Adrenal gland (tissue), 5 donors: ENCODE data around the gene KLK11.

Experiments used
- POLR2A ChIP-seq, 2 donors: fragments of 450-650 bp; IDR thresholded peaks; one replicate each; pipeline ENCODE4 v1.6.1; 2017; ENCODE audit warnings: antibody characterized with exemption in 2 of 2, mild to moderate bottlenecking in 2 of 2, moderate library complexity in 1 of 2
- TF ChIP-seq, protein P1 (sequence below), 6 experiments: fragments of 450-650 bp in 4 of 6; fragments of 200-600 bp in 2 of 6; sonication (generic) in 1 of 6; IDR thresholded peaks; 1 replicate in 5 of 6; 2 replicates in 1 of 6; pipeline versions ENCODE4 v1.5.1 to v1.8.0; 2016 to 2021; ENCODE audit warnings: antibody characterized with exemption in 6 of 6, mild to moderate bottlenecking in 2 of 6, moderate library complexity in 1 of 6
- donor health status: DM: no; HTN: no; CAD: no.

DNA sequence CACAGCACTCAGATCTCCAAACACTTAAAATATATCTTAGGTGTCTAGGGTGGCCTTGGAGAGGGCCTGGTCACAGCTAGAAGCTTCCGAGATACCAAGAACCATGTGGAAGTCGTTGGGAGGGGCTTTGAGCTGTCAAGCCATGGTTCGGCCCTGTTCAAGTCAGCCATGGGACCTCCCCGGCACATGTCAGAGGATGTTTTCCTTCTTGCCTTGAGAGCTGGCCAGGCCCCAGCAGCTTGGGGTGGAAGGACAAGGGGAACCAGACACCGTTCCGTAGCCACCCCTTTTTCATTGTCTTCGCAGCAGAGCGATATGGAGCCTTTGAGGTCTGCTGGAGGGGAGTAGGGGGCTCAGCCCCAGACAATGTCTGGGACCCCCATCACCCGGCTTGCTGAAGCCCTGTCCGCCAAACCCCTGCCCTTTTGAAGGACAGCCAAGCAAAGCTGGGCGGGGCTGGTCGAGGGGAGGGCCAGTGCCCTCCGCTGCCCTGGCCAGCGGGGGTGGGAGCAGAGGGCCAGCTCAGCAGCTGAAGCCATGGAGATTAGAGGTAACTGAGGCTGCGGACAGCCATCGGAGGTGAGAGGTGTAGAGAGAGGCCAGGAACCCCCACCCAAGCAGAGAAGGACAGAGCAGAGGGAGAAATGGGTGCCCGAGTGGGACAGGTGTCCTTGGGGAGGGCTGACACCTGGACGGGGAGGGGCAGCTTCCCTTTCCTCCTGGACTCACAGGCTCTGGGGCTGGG is 435 bp downstream of the KLK11 start:
- TF ChIP-seq, protein P1, sequence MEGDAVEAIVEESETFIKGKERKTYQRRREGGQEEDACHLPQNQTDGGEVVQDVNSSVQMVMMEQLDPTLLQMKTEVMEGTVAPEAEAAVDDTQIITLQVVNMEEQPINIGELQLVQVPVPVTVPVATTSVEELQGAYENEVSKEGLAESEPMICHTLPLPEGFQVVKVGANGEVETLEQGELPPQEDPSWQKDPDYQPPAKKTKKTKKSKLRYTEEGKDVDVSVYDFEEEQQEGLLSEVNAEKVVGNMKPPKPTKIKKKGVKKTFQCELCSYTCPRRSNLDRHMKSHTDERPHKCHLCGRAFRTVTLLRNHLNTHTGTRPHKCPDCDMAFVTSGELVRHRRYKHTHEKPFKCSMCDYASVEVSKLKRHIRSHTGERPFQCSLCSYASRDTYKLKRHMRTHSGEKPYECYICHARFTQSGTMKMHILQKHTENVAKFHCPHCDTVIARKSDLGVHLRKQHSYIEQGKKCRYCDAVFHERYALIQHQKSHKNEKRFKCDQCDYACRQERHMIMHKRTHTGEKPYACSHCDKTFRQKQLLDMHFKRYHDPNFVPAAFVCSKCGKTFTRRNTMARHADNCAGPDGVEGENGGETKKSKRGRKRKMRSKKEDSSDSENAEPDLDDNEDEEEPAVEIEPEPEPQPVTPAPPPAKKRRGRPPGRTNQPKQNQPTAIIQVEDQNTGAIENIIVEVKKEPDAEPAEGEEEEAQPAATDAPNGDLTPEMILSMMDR (IDR thresholded peaks at IDR 0.05), result no peak
- no peak for TF ChIP-seq POLR2A (IDR thresholded peaks at IDR 0.05)
